ENCODE measurements around the gene CR2. TPM values are rescaled to one million over a fixed set of nuclear protein-coding genes. Genes with fewer than 3 reads are reported as not detected.

CR2 gene
- total RNA-seq, 1 experiment from 2014 or later = 1.8 TPM

DNA sequence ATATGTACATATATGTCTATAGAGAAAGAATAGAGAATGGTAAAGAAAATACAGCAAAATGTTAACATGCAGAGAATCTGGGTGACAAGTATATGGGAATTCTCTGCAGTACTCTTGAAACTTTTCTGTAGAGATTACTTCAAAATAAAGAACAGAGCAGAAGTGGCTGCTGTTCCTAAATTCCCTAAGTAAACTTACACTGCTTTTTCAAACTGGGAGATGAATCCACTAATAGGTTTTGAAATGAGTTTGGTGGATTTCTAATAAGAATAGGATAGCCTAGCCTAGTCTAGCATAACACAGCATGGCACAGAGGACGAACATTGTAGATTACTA is 450 bp upstream of the CR2 start:
- no peak for DNase-seq
- H3K9ac ChIP-seq (ENCODE audit: extremely low read depth, insufficient read length, low read length) = no peak overlapping the region
- H2BK12ac ChIP-seq (ENCODE audit: insufficient read length, low read depth, low read length) = no peak overlapping the region
- H3K4ac ChIP-seq (ENCODE audit: low read depth, low read length) = no peak overlapping the region
- no peak overlapping the region for H2BK15ac ChIP-seq (ENCODE audit: low read depth, low read length)
- TF ChIP-seq, protein P1, sequence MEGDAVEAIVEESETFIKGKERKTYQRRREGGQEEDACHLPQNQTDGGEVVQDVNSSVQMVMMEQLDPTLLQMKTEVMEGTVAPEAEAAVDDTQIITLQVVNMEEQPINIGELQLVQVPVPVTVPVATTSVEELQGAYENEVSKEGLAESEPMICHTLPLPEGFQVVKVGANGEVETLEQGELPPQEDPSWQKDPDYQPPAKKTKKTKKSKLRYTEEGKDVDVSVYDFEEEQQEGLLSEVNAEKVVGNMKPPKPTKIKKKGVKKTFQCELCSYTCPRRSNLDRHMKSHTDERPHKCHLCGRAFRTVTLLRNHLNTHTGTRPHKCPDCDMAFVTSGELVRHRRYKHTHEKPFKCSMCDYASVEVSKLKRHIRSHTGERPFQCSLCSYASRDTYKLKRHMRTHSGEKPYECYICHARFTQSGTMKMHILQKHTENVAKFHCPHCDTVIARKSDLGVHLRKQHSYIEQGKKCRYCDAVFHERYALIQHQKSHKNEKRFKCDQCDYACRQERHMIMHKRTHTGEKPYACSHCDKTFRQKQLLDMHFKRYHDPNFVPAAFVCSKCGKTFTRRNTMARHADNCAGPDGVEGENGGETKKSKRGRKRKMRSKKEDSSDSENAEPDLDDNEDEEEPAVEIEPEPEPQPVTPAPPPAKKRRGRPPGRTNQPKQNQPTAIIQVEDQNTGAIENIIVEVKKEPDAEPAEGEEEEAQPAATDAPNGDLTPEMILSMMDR (conservative IDR thresholded peaks at IDR 0.05) = no peak
- WGBS (ENCODE audit: extremely low coverage, insufficient read length, low lambda C conversion rate) = no CpG with 5 or more reads among the region's 1 CpG
- H3K36me3 Mint-ChIP-seq (ENCODE audit: insufficient read depth in 1 of 3, low read depth in 3 of 3) = no peaks in the 10 kb centered on the region
- no peaks in the 10 kb centered on the region for H3K9me3 Mint-ChIP-seq
- H3K4me1 ChIP-seq (ENCODE audit: insufficient read depth, low read length) = 0 out of 2 replicates have a peak, but pooled peaks cover 2% of the 10 kb centered on the region
- H3K79me1 ChIP-seq (ENCODE audit: insufficient read depth, low read depth, low read length, poor library complexity, severe bottlenecking) = no peaks in the 10 kb centered on the region
- peaks cover 4% of the 10 kb centered on the region; the same call in 1 of the 2 replicates for H3K27me3 ChIP-seq (ENCODE audit: insufficient read depth, low read length)
- no peak overlapping the region for H4K8ac ChIP-seq (replicated peaks; ENCODE audit: insufficient read length, low read depth, low read length)
- H4K5ac ChIP-seq (ENCODE audit: insufficient read length, low read depth, low read length) = no peak overlapping the region
- H2AK5ac ChIP-seq (ENCODE audit: insufficient read length, low read length) = no peak overlapping the region
- no peak overlapping the region for H3K23ac ChIP-seq (ENCODE audit: insufficient read length, low read depth, low read length)
- H4K91ac ChIP-seq (ENCODE audit: insufficient read length, low read depth, low read length) = no peak overlapping the region
- no peak overlapping the region for H2AFZ ChIP-seq (ENCODE audit: low read length)
- peaks cover 0 to 3% of the 10 kb centered on the region in 2 experiments; a peak in 2 of 4 replicates for H3K4me1 Mint-ChIP-seq
- no peak overlapping the region for H3T11ph ChIP-seq (ENCODE audit: low read length)
- H3K56ac ChIP-seq (ENCODE audit: insufficient read length, low read depth, low read length) = no peak overlapping the region
- peaks cover 45% of the 10 kb centered on the region for H3K27me3 Mint-ChIP-seq (ENCODE audit: low read depth)
- no peak overlapping the region for H3K14ac ChIP-seq (ENCODE audit: insufficient read depth, low read length)
- H3K27ac ChIP-seq (ENCODE audit: insufficient read length, low read depth, low read length) = no peak overlapping the region
- peak overlapping the region; percentile 62 to 78 for H3K4me3 Mint-ChIP-seq
- H3K79me2 ChIP-seq (ENCODE audit: insufficient read depth, low read length) = no peaks in the 10 kb centered on the region
- H3K4me2 ChIP-seq (ENCODE audit: insufficient read depth, insufficient read length, low read length) = peak overlapping the region; percentile 77
- H3K27ac Mint-ChIP-seq = no peak overlapping the region
- no peak overlapping the region for H3K18ac ChIP-seq (ENCODE audit: insufficient read length, low read depth, low read length)
- H2BK5ac ChIP-seq (ENCODE audit: insufficient read length, low read length) = no peak overlapping the region
- no peak overlapping the region for H2BK120ac ChIP-seq (ENCODE audit: low read depth, low read length, poor library complexity, severe bottlenecking)
- H3K9me3 ChIP-seq (ENCODE audit: control insufficient read depth, low read depth, low read length) = no peaks in the 10 kb centered on the region
- no peaks in the 10 kb centered on the region for H4K20me1 ChIP-seq (ENCODE audit: control insufficient read depth, insufficient read depth, insufficient read length)
- H3K23me2 ChIP-seq (ENCODE audit: insufficient read length, low read depth, low read length, poor library complexity, severe bottlenecking) = peaks cover 7% of the 10 kb centered on the region
- no peak overlapping the region for H2BK20ac ChIP-seq (ENCODE audit: low read depth, low read length, poor library complexity, severe bottlenecking)

Data from H9 (cell line).